ENCODE results near the gene BEND6.

Gene BEND6

GRCh38 chr6:57024321-57024720 lies 69.4 kb downstream of the BEND6 start:
- TF ChIP-seq CTCF (IDR thresholded peaks at IDR 0.05; ENCODE audit: low read depth, low read length, missing control alignments) = no peak
- H3K4me3 ChIP-seq (ENCODE audit: low read depth, low read length) = no peak overlapping the region
- DNase-seq (ENCODE audit: low read depth) = no peak

- H3K4me3 ChIP-seq (ENCODE audit: low read depth, low read length) = no peak overlapping the region
- TF ChIP-seq CTCF (IDR thresholded peaks at IDR 0.05; ENCODE audit: low read depth, low read length, missing control alignments) = no peak
- DNase-seq (ENCODE audit: low read depth) = no peak
Observed at GRCh38 chr6:57024775-57025174, 69.9 kb downstream of the BEND6 start.

- no peak for TF ChIP-seq CTCF (IDR thresholded peaks at IDR 0.05; ENCODE audit: low read depth, low read length, missing control alignments)
- no peak overlapping the region for H3K4me3 ChIP-seq (ENCODE audit: low read depth, low read length)
- no peak for DNase-seq (ENCODE audit: low read depth)
Observed at GRCh38 chr6:57026001-57026400, 71.1 kb downstream of the BEND6 start.

GRCh38 chr6:57027301-57027700 lies 72.4 kb downstream of the BEND6 start:
- no peak for TF ChIP-seq CTCF (IDR thresholded peaks at IDR 0.05; ENCODE audit: low read depth, low read length, missing control alignments)
- no peak for DNase-seq (ENCODE audit: low read depth)
- H3K4me3 ChIP-seq (ENCODE audit: low read depth, low read length) = no peak overlapping the region

GRCh38 chr6:57029213-57029612 lies 74.3 kb downstream of the BEND6 start:
- no peak for DNase-seq (ENCODE audit: low read depth)
- TF ChIP-seq CTCF (IDR thresholded peaks at IDR 0.05; ENCODE audit: low read depth, low read length, missing control alignments) = no peak

GRCh38 chr6:57033228-57033627 lies 78.3 kb downstream of the BEND6 start:
- no peak for TF ChIP-seq CTCF (IDR thresholded peaks at IDR 0.05; ENCODE audit: low read depth, low read length, missing control alignments)
- H3K4me3 ChIP-seq (ENCODE audit: low read depth, low read length) = no peak overlapping the region
- DNase-seq (ENCODE audit: low read depth) = no peak

More at GRCh38 chr6:57029213-57029612, 74.3 kb downstream of the BEND6 start:
- no peak overlapping the region for H3K4me3 ChIP-seq (ENCODE audit: low read depth, low read length)

- no peak overlapping the region for H3K4me3 ChIP-seq (ENCODE audit: low read depth, low read length)
- no peak for DNase-seq (ENCODE audit: low read depth)
- no peak for TF ChIP-seq CTCF (IDR thresholded peaks at IDR 0.05; ENCODE audit: low read depth, low read length, missing control alignments)
Observed at GRCh38 chr6:57035549-57035948, 80.6 kb downstream of the BEND6 start.
